Natural killer cell treated with Interleukin-12 subunit alpha and Interleukin-12 subunit beta and Interleukin-15 and Interleukin-18, amount 100 ng/mL, for 72 hours (primary cell): ENCODE measurements around the gene SPTBN1. TPM values are rescaled to one million over a fixed set of nuclear protein-coding genes. Genes with fewer than 3 reads are reported as not detected.

Source experiments
- ATAC-seq, 2 donors: fragments of 150-1000 bp; cut with Tn5 transposase in 1 of 2; sonication (Bioruptor Pico), chemical (Tn5 transposase) in 1 of 2; 2 replicates each; pipeline ENCODE4 v1.10.0; 2021
- DNase-seq: peaks from one replicate; pipeline ENCODE4 v3.0.0; 2022; ENCODE audit warnings: low spot score
- H3K27ac Mint-ChIP-seq, 2 donors: 1 replicate in 1 of 2; 2 replicates in 1 of 2; pipeline ENCODE4 v1.8.0; 2022; ENCODE audit warnings: mixed read lengths in 2 of 2, mild to moderate bottlenecking in 1 of 2, moderate library complexity in 1 of 2
- H3K27me3 Mint-ChIP-seq, 2 donors: 1 replicate in 1 of 2; 2 replicates in 1 of 2; pipeline ENCODE4 v1.8.0; 2022; ENCODE audit warnings: mixed read lengths in 2 of 2
- H3K36me3 Mint-ChIP-seq: one replicate; pipeline ENCODE4 v1.8.0; 2022; ENCODE audit warnings: mixed read lengths
- H3K4me1 Mint-ChIP-seq, 2 donors: 1 replicate in 1 of 2; 2 replicates in 1 of 2; pipeline ENCODE4 v1.8.0; 2022; ENCODE audit warnings: low read depth in 2 of 2, mixed read lengths in 2 of 2, mild to moderate bottlenecking in 1 of 2
- H3K4me3 Mint-ChIP-seq: one replicate; pipeline ENCODE4 v1.8.0; 2022; ENCODE audit warnings: mixed read lengths
- H3K9me3 Mint-ChIP-seq: 2 replicates; pipeline ENCODE4 v1.8.0; 2022; ENCODE audit warnings: mixed read lengths
- total RNA-seq, 2 donors: library from RNA; stranded (reverse); gene quantifications; one replicate each; pipeline ENCODE4 v1.2.3, GENCODE V29; 2022

The SPTBN1 gene
- total RNA-seq, 2 donors from 2014 or later, result 39.1 to 41.8 TPM

- H3K9me3 Mint-ChIP-seq, result no peaks in the 10 kb centered on the region
- no peak for DNase-seq
- peaks cover 16 to 22% of the 10 kb centered on the region in 2 donors for H3K4me1 Mint-ChIP-seq
- H3K27me3 Mint-ChIP-seq, result no peaks in the 10 kb centered on the region
- no peak for ATAC-seq
- peaks cover 6% of the 10 kb centered on the region for H3K36me3 Mint-ChIP-seq
- H3K27ac Mint-ChIP-seq, result no peak overlapping the region
- no peak overlapping the region for H3K4me3 Mint-ChIP-seq
These were observed 31.5 kb upstream of the SPTBN1 start for GRCh38 chr2:54424555-54425163.

- ATAC-seq (no peak), DNase-seq (no peak)
- Mint-ChIP-seq H3K4me3 (no peak overlapping the region), H3K4me1 (peaks cover 7% of the 10 kb centered on the region in 2 donors), H3K27ac (no peak overlapping the region), H3K36me3 (no peaks in the 10 kb centered on the region), H3K27me3 (no peaks in the 10 kb centered on the region), H3K9me3 (no peaks in the 10 kb centered on the region)
These were observed 27.9 kb upstream of the SPTBN1 start for GRCh38 chr2:54428108-54428831.

GRCh38 chr2:54429054-54429453, 27.1 kb upstream of the SPTBN1 start:
- Mint-ChIP-seq H3K27ac (no peak overlapping the region), H3K4me3 (no peak overlapping the region), H3K36me3 (no peaks in the 10 kb centered on the region), H3K27me3 (no peaks in the 10 kb centered on the region), H3K4me1 (peaks cover 7% of the 10 kb centered on the region in 2 donors), H3K9me3 (no peaks in the 10 kb centered on the region)
- DNase-seq (no peak), ATAC-seq (no peak)

- Mint-ChIP-seq H3K27ac (peak overlapping the region in 1 of 2 donors; percentile 40), H3K9me3 (no peaks in the 10 kb centered on the region), H3K27me3 (no peaks in the 10 kb centered on the region), H3K4me1 (peaks cover 7% of the 10 kb centered on the region in 2 donors), H3K36me3 (no peaks in the 10 kb centered on the region), H3K4me3 (peak overlapping the region; percentile 16)
- DNase-seq (no peak), ATAC-seq (no peak)
These were observed 26.1 kb upstream of the SPTBN1 start for GRCh38 chr2:54429811-54430551.

- DNase-seq (no peak), ATAC-seq (no peak)
- Mint-ChIP-seq H3K4me1 (peaks cover 7% of the 10 kb centered on the region in 2 donors), H3K4me3 (no peak overlapping the region), H3K27ac (peak overlapping the region in 1 of 2 donors; percentile 40), H3K9me3 (no peaks in the 10 kb centered on the region), H3K36me3 (no peaks in the 10 kb centered on the region), H3K27me3 (peaks cover 0 to 5% of the 10 kb centered on the region in 2 donors)
These were observed 25.5 kb upstream of the SPTBN1 start for GRCh38 chr2:54430649-54431048.

- H3K27me3 Mint-ChIP-seq, result peaks cover 0 to 5% of the 10 kb centered on the region in 2 donors
These were observed 23.7 kb upstream of the SPTBN1 start for GRCh38 chr2:54432251-54433015.

GRCh38 chr2:54434229-54434628, 21.9 kb upstream of the SPTBN1 start:
- Mint-ChIP-seq H3K36me3 (no peaks in the 10 kb centered on the region), H3K27me3 (peaks cover 0 to 5% of the 10 kb centered on the region in 2 donors), H3K4me1 (peaks cover 7% of the 10 kb centered on the region in 2 donors), H3K27ac (no peak overlapping the region), H3K4me3 (no peak overlapping the region), H3K9me3 (no peaks in the 10 kb centered on the region)
- DNase-seq, result no peak
- ATAC-seq, result no peak

More at GRCh38 chr2:54432251-54433015, 23.7 kb upstream of the SPTBN1 start:
- no peak overlapping the region for H3K4me3 Mint-ChIP-seq
- no peak overlapping the region for H3K27ac Mint-ChIP-seq
- no peaks in the 10 kb centered on the region for H3K9me3 Mint-ChIP-seq
- H3K36me3 Mint-ChIP-seq, result no peaks in the 10 kb centered on the region
- peaks cover 7% of the 10 kb centered on the region in 2 donors for H3K4me1 Mint-ChIP-seq
- ATAC-seq (no peak), DNase-seq (no peak)

DNA sequence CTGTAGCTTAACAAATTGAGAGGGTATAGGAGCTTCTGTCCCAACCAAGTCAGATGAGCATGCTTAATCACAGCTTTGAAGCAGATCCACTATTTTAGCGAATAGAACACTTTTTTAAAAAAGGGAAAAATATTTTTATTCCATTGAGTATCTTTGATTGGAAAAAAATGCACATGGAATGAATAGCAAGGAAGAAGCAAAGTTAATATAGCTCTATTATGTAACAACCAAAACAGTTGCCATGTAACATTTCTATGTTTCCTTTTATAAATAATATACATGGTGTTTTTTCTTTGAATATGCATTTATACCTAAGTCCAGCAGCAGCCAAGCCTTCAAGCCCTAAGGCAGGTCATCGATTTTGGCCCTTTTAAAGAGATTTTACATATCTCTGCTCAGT, 21.4 kb upstream of the SPTBN1 start:
- Mint-ChIP-seq H3K9me3 (no peaks in the 10 kb centered on the region), H3K27me3 (peaks cover 0 to 5% of the 10 kb centered on the region in 2 donors), H3K4me3 (no peak overlapping the region), H3K36me3 (no peaks in the 10 kb centered on the region), H3K27ac (no peak overlapping the region), H3K4me1 (peaks cover 6 to 7% of the 10 kb centered on the region in 2 donors)
- ATAC-seq (no peak), DNase-seq (no peak)

- Mint-ChIP-seq H3K4me1 (no peaks in the 10 kb centered on the region), H3K27me3 (peaks cover 0 to 5% of the 10 kb centered on the region in 2 donors), H3K4me3 (no peak overlapping the region), H3K27ac (no peak overlapping the region), H3K9me3 (no peaks in the 10 kb centered on the region), H3K36me3 (no peaks in the 10 kb centered on the region)
- ATAC-seq (no peak), DNase-seq (no peak)
These were observed 20.6 kb upstream of the SPTBN1 start for GRCh38 chr2:54435325-54436226.

DNA sequence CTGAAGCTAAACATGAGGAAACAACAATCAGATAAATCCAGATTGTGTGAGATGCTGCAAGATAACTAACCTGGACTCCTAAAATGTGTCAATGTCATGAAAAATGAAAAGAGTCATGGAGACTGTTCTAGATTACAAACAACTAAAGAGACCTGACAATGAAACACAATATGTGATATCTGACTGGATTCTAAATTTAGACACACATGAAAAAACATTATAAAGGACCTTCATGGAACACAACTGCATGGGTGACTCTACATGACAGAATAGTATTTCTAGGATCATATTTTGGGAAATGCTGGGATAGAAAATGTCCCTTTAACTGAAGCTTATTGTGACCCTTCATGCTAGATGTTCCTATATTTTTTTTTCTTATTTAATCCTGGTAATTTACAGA, 18.5 kb upstream of the SPTBN1 start:
- no peak overlapping the region for H3K27ac Mint-ChIP-seq
- H3K36me3 Mint-ChIP-seq, result no peaks in the 10 kb centered on the region
- no peaks in the 10 kb centered on the region for H3K4me1 Mint-ChIP-seq
- H3K4me3 Mint-ChIP-seq, result no peak overlapping the region
- DNase-seq (no peak), ATAC-seq (no peak)
- peaks cover 0 to 5% of the 10 kb centered on the region in 2 donors for H3K27me3 Mint-ChIP-seq
- H3K9me3 Mint-ChIP-seq, result no peaks in the 10 kb centered on the region

DNA sequence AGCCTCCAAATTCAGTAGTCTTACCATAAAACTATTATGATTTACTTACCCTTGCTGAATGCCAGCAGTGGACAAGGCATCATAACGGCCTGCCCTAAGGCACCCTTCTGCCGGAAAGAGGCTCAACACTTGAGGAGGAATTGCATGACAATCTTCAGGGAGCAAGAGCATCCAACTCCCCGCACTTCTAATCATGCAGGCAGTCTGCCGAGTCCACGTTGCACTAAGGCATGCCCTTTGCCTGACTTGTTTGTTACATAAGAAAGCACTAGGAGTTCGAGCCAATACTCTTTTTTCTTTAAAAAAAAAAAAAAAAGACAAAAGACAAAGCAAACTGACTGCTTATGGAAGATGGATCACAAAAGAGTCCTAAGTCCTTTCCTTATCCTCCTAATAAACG, 17.9 kb upstream of the SPTBN1 start:
- Mint-ChIP-seq H3K4me1 (no peaks in the 10 kb centered on the region), H3K9me3 (no peaks in the 10 kb centered on the region), H3K4me3 (no peak overlapping the region), H3K27me3 (peaks cover 0 to 5% of the 10 kb centered on the region in 2 donors), H3K27ac (no peak overlapping the region), H3K36me3 (no peaks in the 10 kb centered on the region)
- DNase-seq (no peak), ATAC-seq (no peak)

GRCh38 chr2:54439582-54439981, 16.5 kb upstream of the SPTBN1 start:
- no peaks in the 10 kb centered on the region for H3K36me3 Mint-ChIP-seq
- no peaks in the 10 kb centered on the region for H3K4me1 Mint-ChIP-seq
- H3K9me3 Mint-ChIP-seq, result no peaks in the 10 kb centered on the region
- peaks cover 8% of the 10 kb centered on the region in 2 donors for H3K27me3 Mint-ChIP-seq
- DNase-seq (no peak), ATAC-seq (no peak)
- H3K27ac Mint-ChIP-seq, result no peak overlapping the region
- H3K4me3 Mint-ChIP-seq, result no peak overlapping the region

- no peak for ATAC-seq
- Mint-ChIP-seq H3K4me1 (no peaks in the 10 kb centered on the region), H3K9me3 (no peaks in the 10 kb centered on the region), H3K4me3 (no peak overlapping the region), H3K36me3 (no peaks in the 10 kb centered on the region), H3K27me3 (peaks cover 9 to 10% of the 10 kb centered on the region in 2 donors), H3K27ac (no peak overlapping the region)
- DNase-seq, result no peak
These were observed 16.1 kb upstream of the SPTBN1 start for GRCh38 chr2:54440050-54440449.
